Fibroblast of lung (primary cell): ENCODE measurements around the gene APC.

Experiments used
- CTCF ChIP-seq, 2 donors: IDR thresholded peaks in 1 of 2; conservative IDR thresholded peaks in 1 of 2; 1 replicate in 1 of 2; 2 replicates in 1 of 2; pipeline ENCODE4 v1.5.1; 2011 to 2012; ENCODE audit warnings: low read length in 2 of 2, control low read depth in 1 of 2, inconsistent platforms in 1 of 2, low read depth in 1 of 2, mild to moderate bottlenecking in 1 of 2
- EZH2 ChIP-seq: IDR thresholded peaks from 2 replicates; pipeline ENCODE4 v1.5.1; 2012; ENCODE audit warnings: low read length, control low read depth, mild to moderate bottlenecking; ENCODE audit errors: missing control alignments

- no peak for TF ChIP-seq CTCF (conservative IDR thresholded peaks at IDR 0.05 in 1 of 2, IDR thresholded peaks at IDR 0.05 in 1 of 2; ENCODE audit: low read depth in 1 of 2, low read length in 2 of 2)
- TF ChIP-seq EZH2: no peak
Measured at GRCh38 chr5:112733586-112733985, 4.1 kb upstream of the APC start.
